SHP77 treated with DMSO at 0.1 percent for 48 hours (cell line): ENCODE measurements around the gene SLC25A1.
"Not testable (repeated sequence)": the region's sequence is repeated elsewhere in the genome, so short reads cannot be mapped to it uniquely, and the experiment has no call there.

ENCODE experiments used
- DNase-seq: peaks from one replicate; lab custom pipeline; 2025; lab: John Stamatoyannopoulos, UW

SLC25A1 gene

DNA sequence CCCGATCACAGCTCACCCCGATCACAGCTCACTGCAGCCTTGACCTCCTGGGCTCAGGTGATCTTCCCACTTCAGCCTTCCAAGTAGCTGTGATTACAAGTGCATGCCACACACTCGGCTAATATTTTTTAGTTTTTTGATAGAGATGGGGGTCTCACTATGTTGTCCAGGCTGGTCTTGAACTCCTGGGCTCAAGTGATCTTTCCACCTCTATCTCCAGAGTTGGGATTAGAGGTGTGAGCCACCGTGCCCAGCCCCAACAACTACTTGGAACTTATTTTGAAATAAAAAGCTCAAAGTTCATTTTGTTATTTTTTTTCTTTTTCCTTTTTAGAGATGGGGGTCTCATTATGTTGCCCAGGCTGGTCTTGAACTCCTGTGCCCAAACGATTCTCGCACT lies 27.8 kb upstream of the SLC25A1 start:
- no peak for DNase-seq

DNA sequence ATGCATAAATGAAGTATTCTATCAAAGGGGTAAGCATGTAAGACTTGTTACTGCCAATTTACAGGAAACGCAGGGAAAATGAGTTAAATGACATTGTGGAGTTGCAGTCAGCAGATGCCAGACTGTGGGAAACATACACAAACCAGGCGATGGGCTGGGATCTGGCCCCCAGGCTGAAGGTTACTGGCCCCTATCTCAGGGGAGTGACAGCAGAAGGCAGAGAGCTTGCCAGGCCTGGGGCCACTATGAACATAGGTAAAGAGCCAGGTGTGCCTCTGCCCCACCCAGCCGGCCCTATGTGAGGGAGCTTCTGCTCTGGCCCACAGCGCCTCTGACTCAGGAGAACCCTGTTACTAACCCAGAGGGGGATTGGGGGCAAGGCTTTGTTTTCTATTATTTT lies 26.1 kb upstream of the SLC25A1 start:
- DNase-seq = no peak

DNA sequence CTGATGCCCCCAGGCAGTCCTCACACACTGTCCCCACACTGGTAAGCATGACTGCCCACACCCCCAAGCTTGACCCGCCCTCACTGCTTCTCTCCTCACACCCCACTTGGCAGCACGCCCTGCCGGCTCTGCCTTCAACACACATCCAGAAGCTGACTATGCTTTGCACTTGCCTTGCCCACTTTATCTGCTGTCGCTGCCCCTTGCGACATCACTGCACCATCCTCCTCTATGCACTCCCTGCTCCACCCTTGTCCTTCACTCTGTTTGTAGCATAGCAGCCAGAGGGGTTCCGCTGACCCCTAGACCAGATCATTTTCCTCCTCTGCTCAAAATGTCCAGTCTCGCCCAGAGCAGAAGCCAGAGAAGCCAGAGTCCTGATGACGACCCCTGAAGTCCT lies 25.3 kb upstream of the SLC25A1 start:
- DNase-seq = no peak

DNA sequence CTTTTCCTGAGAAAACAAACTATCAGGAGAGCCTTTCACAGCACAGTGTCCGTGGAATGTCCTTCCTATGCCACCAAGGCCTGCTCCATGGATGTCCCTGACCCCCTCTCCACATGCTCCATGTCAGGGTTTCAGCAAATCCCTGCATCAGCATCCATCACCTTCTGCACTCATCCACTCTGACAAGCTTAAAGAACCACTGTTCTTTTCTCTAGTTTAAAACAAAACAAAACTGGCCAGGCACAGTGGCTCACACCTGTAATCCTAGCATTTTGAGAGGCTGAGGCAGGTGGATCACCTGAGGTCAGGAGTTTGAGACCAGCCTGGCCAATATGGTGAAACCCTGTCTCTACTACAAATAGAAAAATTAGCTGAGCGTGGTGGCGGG lies 24.3 kb upstream of the SLC25A1 start:
- not testable (repeated sequence) for DNase-seq

DNA sequence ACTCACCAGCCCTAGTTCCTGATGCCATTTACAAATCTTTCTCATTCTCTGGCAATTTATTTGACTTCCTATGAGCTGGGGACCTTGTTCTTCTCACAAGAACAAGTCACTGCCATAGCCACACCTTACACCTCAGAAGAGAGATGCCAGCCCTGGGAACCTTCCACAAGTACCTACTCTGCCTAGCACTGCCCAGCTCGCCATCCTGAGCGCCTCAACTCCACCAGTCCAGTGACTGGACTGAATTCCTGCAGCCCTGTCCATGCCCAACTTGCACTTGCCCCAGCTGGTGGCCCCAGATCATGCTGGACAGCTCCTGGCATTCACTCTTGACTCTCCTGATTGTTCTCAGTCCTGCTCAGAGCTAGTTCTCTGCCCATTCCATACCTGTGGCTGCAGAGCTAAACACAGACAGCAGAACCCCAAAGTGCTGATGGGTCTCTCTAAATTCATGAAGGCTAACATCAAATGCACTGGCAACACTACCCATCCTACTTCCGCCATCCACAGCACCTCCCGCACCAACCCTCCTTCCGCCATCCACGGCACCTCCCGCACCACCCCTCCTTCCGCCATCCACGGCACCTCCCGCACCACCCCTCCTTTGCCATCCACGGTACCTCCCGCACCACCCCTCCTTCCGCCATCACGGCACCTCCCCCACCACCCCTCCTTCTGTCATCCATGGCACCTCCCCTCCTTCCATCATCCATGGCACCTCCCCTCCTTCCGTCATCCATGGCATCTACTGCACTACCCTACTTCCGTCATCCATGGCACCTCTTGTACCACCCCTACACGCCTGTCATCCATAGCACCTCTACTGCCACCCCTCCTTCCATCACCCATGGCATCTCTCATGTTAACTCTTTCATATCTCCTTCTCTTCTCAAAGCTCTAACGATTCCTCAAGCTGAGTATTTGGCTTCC lies 23.6 kb upstream of the SLC25A1 start:
- no peak for DNase-seq

DNA sequence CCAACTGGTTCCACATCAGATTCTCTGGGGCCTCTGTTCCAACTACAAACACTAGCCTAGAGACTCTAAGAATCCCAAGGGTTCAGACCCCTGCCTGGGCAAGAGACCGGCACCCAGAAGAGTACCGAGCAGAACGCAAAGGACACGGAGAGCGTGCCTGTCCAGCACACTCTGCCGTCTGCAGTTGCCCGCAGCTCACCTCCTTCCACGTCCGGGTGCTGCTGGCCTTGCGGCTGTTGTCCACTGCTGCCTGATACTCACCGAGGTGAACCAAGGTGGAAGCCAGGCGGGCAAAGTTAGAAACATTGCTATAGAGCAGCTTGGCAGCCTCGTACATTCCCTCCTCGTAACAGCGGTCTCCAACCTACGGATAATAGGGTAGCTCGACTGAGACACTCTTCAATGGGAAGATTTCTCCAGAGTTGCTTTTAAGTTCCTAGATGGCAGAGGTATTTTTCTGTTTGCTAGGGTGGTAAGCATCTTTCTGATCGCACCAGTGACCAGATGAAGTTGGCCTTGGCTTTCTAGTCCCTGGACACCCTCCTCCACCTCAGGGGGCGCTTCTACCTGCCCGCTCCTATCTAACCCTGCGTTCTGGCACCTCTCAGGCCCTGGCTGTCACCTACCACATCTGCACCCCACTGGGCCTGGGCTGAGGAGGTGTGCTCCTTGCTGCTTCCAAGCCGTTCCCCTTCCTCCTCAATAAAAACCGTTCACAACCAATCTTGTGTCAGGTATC lies 22.8 kb upstream of the SLC25A1 start:
- DNase-seq = no peak

DNA sequence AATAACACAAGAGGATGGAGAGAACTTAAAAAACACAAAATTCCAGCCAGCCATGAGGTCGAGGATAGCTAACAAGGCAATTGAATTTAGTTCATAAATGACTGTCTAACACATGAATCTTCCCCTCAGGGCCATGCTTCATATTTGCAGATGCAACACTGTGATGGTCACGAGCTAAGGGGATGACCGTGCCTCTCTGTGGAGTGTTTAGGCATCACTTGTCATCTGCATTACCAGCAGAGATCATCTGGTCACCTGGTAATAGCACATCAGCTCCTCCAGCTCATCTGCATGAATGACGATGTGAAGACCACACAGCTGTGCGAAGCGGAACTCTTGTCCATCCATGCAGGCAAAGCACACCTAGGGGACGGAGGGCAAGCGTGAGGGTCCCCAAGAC lies 20.9 kb upstream of the SLC25A1 start:
- no peak for DNase-seq

DNA sequence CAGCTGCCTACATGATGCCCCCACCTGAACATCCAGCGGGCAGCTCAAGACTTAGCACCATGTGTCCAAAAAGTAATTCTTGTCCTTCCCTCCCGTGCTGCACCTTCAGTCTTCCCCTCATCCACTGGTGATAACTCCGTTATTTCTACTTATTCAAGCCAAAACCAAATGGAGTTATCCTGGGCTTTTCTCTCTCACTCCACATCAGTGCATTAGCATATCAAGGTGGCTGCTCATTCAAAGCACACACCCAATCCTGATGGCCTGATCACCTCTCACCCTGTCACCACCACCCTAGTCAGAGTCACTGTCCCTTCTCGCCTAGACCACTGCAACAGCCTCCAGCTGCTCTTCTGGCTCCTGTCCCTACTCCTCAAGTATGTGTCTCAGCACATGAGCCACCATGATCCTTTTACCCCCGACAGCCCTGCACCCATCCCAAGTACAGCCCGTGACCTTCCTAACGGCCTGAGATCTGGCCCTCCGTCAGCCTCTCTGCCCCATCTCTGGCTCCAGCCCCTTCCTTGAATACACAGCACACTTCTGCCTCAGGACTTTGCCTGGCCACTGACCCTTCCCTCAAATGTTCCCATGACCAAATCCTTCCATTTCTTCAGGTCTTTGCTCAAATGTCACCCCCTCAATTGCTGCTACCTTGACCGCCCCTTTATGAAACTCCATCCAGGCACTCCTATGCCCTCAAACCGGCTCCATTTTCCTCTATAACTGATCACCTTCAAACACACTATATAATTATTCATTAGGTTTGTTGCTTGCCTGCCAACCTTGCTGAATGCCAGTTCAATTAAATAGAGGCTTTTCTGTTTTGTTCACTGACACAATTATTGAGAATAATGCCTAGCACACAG lies 19.7 kb upstream of the SLC25A1 start:
- no peak for DNase-seq

DNA sequence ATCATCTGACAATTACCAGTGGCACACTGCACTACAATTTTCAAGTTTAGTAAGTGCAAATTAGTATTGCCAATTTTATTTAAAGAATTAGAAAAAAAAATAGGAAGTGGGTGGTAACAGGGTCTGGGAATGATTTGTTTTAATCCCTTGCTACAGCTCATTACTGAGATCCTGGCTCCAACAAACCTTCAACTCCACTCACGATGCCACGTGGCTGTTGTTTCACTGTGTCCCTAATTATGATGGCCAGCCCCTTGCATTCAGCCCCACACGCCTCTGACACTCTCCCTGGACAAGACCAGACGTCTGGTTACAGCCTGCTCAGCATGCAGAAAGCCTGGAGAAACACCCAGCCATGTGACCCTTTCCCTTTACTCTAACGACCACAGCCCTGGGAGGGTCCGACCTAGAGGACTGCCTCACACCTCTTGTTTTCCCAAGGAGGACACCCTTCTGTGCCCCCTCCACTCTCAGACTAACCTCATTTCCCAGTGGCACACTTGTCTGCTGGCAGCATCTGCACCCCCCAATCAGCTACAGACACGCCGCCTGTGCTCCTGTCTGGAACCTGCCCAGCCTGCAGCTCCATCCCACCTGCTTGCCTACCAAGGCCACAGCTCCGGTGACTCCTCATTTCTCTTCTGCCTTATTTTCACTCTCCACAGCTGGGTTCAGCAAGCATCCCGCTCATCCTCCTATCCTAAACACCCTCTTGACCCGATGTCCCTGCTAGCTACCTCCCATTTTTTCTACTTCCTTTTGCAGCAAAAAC lies 18.5 kb upstream of the SLC25A1 start:
- DNase-seq = no peak

DNA sequence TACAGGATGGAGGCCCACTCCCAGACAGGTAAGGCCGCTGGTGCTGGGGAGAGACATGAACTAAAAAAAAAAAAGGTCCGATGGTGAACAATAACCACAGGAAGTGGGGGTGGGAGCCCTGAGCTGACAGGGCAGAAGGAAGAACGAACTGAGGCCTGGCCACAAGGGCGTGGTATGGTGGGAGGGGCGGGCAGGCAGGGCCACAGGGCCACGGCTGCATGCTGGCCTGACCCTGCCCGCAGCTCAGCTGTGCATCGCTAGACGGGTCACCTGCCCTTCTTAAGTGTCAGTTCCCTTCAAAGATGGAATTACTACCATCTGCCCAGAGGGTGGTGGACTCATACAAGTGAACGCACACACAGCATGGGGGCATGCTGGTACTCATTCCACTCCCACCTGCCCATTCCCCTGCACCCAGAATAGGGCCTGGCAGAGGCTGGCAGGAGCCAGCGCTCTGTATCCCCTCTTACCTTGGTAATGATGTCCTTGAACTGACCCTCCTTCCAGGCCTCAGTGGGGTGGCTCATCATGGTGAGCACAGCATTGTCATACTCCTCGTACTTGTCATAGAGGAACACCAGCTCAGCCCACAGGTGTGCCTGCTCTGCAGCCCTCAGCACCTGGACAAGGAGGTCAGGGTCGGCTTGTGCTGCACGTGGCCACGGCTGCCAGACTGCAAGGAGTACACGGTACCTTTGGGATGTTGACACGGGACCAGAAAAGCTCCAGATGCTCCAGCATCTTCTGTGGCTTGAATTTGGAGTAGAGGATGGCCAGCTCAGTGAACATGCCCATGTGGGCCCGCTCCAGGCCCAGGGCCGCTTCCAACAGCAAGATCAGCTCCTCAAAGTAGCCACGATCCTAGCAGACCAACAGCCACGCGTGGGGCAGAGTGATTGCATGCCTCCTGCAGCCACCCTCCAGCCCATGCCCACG lies 17.5 kb upstream of the SLC25A1 start:
- DNase-seq = no peak

DNA sequence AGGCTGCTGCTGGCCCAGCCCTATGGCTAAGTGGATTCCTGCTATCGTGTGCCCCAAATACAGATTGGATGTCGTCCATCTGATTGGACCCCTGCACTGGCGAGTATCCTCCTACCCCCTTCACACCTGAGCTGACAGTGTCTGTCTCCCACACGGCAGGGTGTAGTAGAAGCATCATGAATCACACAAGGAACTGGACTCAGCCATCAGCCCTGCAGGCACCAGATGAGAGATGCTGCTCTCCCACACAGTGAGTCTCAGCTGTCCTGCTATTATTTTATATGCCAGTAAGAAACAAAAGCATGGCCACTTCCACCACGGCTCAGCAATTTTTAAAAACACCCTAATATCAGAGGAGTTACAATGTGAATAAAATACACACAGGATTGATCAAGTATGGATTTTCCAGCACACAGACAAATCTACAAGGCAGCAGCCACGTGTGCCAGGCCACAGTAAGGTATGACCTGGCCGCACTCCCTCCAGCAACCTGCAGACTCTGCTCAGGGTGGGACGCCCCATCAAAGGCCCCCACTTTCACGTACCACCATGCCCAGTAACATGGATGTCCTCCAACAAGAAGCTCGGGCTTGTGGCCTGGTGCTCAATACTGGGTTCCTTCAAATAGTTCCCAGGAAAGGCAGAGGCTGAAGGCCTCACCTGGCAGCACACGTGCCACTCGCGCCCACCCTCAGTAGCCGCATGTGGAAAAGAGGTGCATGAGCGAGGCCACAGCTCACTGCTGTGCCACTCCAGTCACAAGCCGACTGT lies 16.4 kb upstream of the SLC25A1 start:
- DNase-seq = no peak

DNA sequence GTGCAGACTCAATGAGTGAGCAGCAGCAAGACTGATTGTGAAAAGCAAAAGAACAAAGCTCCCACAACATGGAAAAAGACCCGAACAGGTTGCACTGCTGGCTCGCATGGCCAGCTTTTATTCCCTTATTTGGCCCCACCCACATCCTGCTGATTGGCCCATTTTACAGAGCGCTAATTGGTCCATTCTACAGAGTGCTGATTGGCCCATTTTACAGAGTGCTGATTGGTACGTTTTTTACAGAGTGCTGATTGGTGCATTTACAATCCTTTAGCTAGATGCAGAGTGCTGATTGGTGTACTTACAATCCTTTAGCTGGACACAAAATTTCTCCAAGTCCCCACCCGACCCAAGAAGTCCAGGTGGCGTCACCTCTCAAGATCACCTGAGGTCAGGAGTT lies 15.3 kb upstream of the SLC25A1 start:
- DNase-seq = no peak

DNA sequence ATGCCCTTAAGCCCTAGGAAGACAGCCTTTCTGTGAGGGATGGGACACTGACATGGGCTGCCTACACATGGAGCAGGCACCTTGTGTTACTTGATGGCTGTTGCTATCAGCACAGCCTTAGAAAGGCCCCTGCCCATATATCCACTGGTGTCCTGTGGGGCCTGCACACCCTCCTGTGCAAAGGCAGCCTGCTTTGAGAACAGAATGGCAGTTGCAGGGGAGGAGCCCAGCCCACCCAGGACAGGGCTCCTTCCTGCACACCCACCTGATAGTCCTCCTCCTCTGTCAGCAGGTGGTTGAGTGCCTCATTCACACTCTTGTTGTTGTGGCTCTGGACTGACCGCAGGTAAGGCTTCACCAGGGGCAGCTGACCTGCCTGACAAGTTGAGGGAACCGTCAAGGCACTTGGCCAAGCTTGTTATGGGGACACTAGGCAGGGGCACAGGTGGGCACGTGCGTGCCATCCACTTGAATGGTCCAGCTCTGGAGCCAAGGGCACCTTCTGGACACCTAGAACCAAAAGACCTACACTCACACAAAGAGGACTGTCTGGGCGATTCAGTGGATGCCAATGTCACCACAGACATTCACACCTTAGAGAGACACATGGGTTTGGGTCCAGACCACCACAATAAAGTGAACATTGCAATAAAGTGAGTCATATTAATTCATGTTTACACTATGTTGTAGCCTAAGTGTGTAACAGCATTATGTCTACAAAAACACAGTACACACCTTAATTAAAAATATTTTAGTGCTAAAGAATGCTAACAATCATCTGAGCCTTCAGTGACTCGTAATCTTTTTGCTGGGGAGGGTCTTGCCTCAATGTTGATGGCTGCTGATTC lies 9.4 kb upstream of the SLC25A1 start:
- no peak for DNase-seq

DNA sequence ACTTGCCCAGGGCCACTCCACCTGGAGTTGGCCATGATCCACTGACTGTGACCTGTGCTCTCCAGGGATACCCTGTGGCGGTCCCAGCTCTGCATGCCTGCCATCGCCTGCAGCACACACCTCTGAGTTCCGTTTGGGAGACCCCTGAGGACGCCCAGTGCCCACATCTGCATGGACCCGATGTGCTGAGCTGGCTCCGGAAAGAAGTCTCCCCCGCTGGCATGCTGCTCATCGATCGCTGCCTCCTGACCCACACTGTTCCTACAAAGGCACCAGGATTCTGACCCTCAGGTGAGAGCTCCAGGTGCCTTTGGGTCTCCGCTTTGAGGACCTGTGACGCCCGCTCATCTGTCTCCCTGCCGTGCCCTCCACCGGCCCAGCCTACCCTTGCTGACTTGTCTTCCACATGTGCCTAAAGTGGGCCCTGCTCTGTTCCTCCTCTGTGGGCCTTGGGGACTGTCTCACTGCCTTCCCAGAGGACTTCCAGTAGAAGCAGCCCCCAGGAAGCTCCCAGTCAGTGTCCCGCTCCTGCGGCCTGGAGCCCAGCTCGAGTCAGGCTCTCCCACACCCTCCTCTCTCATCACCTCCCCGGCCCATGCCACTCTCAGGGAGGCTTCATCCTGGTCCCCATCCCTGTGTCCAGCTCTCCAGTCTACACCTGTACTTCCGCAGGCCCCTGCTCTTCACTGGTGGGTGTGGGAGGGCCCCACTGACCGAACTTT lies 5.9 kb upstream of the SLC25A1 start:
- DNase-seq = no peak

DNA sequence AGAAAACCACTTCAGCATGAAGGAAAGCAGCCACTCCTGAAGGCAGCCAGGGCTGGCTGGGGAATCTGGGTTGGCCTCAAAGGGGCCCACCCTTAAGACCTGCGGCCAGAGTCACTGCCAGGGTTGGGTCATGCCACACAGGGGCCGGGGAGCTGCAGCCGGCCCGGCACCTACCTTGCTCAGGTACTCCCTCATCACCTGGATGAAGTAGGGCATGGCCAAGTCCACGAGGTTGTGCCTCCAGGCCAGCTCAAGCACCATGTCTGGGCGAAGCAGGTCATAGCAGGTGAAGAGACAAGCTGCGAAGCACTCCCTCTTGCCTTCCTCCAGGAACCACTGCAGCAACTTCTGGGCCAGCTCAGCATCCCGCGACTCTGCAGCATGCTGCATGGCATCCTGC lies 4.7 kb upstream of the SLC25A1 start:
- no peak for DNase-seq

DNA sequence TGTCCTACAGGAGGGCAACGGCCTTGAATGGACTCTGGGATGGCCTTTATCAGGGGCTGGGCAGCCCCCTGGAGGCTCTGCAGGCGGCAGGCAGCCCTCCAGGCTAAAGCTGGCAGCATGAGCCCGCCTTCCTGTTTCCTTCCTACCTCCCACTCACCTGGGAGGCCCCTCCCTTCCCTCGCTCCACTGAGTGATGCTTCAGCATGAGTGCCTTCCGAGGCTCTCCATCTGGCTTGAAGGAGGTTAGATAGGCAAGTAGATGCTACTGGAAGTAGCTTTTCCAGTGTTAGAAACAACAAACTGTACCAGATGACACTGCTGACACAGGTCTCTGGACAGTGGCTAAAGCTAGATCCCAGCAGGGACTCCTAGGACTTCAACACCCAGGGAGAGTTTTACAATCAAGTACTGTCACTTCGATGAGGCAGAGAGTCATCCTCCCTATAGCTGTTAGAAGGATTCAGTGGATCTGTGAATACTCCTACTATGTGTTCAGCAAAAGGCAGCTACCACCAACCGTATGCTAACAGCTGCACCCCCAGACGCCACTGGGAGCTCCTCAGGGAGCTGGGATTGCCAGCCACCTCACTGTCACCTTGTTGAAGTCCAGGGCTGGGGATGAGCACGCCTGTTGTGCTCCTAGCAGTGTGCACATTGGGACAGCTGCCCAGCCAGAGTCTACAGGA lies 4.1 kb upstream of the SLC25A1 start:
- no peak for DNase-seq

DNA sequence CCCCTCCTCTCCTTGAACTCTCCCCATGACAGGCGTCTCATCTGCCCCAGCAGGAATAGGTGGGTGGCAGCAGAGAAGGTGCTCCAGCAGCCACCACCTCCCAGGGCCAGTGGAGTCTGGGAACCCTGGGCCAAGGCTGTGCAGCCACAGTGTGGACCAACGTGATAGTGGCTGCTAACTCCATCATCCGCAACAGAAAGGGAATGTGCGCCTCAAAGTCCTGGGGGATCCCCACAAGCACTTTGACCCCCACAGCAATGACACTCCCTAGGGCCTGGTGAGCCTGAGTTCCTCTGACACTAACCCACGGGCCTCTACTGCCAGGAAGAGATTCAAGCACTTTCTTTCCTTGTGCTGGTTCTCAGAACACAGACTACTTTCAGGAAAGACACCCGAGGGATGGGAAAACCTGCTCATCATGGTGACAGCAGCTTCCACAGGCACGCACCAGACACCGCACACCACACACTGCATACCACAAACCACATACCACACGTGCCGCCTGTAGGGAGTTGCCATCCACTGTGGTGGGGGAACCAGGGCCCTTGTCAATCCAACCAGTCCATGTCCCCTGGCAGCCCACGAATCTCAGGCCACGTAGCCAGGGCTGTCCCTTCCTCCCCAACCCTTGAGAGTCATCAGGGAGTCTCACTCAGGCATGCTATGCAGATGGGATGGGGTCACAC lies 3.4 kb upstream of the SLC25A1 start:
- DNase-seq = no peak
